ENCODE results near the gene PNMT.

The PNMT gene

GRCh38 chr17:39670746-39671145 lies 2.5 kb downstream of the PNMT start:
- no peak for DNase-seq

- peak in 1 of 2 donors; percentile 16 for DNase-seq
Observed at GRCh38 chr17:39671651-39672521, 3.6 kb downstream of the PNMT start.

- DNase-seq: no peak
Observed at GRCh38 chr17:39672522-39673334, 4.5 kb downstream of the PNMT start.

DNA sequence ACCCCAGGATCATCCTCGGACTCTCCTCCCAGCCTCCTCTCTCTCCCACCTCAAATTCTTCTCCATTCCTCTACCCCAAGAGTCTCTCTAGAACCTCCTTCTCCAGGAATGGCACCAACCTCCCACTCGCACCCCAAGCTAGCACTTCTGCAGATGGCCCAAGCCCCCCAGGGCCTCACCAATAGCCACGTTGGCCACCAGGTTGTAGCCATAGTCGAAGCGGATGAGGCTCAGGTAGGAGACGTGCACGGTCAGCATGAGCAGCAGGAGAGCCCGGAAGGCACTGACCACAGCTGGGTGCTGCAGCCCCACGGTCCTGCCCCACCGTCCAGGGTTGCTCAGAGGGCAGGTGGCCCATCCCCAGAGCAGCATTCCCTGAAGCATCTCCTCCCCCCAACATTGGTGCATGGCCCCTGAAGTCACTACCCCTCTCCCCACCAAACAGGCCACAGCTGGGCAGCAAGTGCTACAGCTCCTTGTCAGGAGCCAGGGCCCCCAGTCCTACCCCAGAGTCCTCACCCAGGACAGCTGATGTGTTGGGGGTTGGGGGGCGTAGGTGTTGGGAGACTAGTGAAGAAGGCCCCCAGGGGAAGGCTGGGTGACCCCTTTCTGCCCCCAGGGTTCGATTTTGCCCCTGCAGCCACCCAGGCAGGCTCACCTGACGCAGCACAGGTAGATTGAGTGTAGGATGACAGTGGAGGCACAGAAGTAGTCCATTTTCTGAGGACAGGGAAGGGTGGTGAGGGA lies 5.3 kb downstream of the PNMT start:
- DNase-seq: no peak

DNA sequence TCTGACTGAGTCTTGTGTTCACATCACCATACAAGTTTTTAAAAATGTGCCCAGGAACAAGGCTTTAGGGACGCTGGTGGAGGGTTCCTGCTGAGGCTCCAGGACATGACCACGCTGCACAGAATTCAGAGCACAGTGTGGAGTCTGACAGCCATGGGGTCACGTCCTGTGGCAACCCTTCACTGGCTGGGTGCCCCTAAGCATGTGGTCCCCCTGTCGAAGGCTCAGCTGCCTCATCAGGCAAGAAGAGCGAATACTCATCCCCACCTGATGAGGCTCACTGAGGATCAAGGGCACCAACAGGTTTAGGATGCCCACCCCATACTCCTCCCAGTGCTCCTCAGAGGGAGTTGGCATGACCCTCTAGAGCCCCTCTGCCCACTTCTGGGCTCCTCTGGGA lies 5.9 kb downstream of the PNMT start:
- no peak for DNase-seq

- no peak for DNase-seq
Observed at GRCh38 chr17:39674702-39675389, 6.6 kb downstream of the PNMT start.

GRCh38 chr17:39675390-39676082 lies 7.3 kb downstream of the PNMT start:
- DNase-seq: no peak

GRCh38 chr17:39676198-39676819 lies 8.1 kb downstream of the PNMT start:
- peak; percentile 16 to 29 for DNase-seq

DNA sequence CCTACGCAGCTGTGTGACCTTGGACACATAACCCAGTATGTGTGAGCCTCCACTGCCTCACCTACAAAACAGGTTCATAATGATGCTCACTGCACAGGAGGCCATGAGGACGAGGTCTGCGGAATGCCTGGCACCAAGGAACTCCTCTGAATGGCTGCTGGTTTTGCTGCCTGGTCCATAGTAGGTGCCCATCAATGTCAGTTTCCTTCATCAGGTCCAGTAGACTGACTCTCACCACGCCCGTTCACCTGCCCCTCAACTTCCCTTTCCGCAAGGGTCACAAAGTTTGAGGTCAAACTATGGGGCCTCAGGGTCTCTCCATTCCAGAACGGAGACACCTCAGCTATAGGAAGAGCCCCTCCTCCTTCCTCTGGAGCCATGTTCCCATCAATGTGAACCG lies 8.8 kb downstream of the PNMT start:
- DNase-seq: no peak

- DNase-seq: no peak
Observed at GRCh38 chr17:39677542-39678339, 9.5 kb downstream of the PNMT start.

DNA sequence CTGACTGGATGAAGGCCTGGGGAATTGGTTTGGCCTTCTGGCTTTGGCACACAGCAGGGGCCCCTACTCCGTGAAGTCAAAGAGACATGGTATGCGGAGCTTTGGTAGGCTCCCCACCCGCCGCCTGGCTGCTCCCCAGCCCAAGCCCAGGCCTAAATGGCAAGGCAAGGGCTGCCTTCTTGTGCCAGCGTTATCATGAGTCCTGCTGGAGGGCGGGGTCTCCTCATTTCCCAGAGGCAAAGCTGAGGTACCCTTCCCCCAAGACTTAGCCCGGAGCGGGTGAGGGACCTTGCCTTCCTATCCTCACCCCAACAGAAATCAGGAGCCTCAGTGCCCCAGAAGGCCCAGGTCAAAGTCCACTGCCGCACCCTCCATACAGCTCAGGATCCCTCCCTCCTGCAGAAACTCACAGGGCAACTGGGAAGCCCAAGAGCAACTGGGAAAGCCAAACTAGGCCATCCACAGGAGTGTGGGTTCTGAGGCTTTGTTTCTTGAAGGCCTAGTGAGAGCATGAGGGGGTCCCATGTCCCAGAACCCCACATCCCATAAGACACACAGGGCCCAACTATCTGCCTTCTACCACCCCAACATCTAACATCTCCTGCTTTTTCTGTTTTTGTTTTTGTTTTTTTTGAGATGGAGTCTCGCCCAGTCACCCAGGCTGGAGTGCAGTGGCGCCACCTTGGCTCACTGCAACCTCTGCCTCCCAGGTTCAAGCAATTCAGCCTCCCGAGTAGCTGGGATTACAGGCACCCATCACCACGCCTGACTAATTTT lies 10.3 kb downstream of the PNMT start:
- no peak for DNase-seq

- no peak for DNase-seq
Observed at GRCh38 chr17:39679521-39680192, 11.4 kb downstream of the PNMT start.

DNA sequence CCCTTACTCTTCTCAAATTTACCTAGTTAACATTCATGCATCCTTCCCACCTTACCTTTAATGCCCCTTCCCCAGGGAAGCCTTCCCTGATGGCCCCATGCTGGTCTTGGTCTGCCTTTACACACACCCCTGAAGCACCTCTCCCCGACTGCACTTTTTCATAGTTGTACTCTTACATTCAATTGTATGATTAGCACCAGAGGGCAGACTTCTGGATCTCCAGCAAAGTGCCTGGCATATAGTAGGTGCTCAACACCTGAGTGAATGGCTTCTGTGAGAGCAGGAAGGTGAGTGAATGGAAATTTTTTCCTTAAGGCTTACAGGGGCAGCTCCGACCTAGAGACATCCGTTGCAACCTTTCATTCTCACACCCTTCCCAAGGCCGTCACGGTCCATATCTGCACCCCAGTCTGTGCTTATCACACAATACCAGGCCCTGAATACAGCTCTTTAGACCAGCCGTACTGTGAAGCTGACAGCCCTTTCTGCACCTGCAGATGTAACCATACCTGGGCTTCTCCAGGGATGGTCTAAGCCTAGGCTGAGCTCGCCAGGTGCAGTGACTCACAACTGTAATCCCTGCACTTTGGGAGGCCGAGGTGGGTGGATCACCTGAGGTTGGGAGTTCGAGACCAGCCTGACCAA lies 15.2 kb downstream of the PNMT start:
- no peak for DNase-seq

DNA sequence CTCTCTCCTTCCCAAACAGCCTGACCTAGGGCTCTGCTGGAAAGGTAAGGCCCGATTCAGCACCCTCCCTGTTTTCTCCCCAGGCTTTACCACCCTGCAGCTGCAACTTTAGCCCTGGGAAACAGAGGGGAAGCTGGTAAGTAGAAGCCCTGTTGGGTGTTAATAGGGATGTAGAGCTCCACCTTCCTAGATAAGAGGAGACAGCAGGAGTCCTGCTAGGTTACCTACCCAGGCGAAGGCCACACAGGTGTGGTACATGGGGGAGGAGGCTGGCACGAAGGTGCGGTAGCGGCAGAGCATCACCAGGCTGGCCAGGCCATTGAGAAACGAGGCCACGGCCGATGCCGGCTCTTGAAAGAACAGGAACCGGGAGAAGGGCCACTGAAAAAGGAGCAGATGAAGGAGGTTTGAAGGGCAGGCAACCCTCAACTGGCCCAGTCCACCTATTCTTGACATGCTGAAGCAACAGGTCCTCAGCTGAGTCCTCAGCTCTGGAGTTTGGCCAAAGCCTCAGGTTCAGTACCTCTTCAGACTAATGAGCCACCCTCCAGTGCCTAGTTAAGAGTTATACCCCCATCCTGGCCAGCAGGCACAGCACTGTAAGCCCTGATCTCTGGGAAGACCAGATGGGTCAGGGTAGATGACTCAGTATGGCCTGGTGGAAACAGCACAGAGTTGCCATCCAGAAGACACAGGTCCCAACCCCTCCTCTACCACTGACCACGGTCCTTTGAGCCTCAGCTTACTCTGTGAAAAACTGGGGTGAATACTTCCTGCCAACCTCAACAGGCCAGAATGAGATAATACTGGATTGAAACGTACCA lies 16.3 kb downstream of the PNMT start:
- DNase-seq: no peak

DNA sequence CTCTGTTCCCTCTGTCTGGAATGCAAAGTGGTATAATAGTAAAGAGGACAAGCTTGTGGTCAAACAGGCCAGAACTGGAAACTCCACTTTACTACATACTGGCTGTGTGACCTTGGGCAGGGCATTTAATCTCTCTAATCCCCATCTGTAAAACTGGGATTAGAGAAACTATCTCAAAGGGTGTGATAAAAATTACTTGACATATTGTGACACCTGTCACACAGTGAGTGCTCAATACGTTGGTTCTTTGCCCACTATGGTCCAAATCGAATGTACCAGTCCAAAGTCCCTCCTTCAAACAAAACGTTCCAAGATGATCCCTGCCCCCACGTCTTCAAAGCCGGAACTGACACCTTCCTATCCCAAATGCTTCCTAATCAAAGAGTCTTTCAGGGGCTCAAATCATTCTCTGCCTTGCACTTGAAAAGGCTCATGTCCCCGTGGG lies 18.9 kb downstream of the PNMT start:
- DNase-seq: no peak

GRCh38 chr17:39687546-39688474 lies 19.6 kb downstream of the PNMT start, which contains the start of gene PGAP3:
Gene PGAP3 (minus strand): TSS chr17:39688057. CDS start chr17:39688014, 43 bp downstream.
- DNase-seq: peak; percentile 82 to 85

- no peak for DNase-seq
Observed at GRCh38 chr17:39688475-39688835, 20.2 kb downstream of the PNMT start.

All from inflammatory macrophage treated with lipopolysaccharide for 1 hour (primary cell).